Fibroblast of skin of left quadriceps (primary cell): ENCODE results near the gene SLC9A1.

Source experiments
- DNase-seq, 2 experiments: peaks; one replicate each; pipeline ENCODE4 v3.0.0-alpha.2; 2013; ENCODE audit warnings: low read depth in 2 of 2

The SLC9A1 gene

DNA sequence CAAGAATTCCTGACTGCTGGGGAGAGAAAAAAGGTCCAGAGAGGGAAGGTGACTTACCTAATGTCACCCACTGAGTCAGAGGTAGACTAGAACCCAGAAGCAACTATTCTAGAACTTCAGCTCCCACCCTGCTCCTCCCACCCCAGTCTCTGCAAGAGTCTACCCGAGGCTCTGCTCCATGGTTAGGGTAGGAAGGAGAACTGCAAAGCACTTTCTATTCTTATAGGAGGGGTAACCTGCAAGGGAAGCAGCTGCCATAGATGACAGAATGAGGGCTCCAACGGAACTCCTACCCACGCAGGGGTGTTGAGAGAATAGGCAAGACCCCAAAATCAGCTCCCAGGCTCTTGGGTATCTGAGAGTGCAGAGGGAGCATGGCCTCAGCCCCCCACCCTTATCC, 4.3 kb downstream of the SLC9A1 start:
- no peak for DNase-seq

DNA sequence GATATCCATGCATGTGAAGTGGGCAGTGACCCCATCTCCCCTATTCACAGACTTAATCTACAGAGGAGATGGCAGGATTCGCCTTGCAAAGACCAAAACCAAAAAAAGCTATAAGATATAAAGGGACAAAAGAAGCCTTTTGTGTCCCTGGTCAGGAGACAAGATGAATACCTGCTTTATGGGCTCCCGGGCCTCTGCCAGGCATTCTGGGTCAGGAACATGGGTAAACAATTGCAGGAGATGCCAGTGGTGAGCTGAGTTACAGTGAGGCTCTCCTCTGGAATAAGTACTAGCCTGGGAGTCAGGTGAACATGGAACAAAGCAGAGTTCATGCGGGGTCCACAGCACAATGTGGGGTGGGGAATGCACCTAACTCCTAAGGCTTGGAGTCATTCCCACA, 4.7 kb downstream of the SLC9A1 start:
- DNase-seq: no peak

DNA sequence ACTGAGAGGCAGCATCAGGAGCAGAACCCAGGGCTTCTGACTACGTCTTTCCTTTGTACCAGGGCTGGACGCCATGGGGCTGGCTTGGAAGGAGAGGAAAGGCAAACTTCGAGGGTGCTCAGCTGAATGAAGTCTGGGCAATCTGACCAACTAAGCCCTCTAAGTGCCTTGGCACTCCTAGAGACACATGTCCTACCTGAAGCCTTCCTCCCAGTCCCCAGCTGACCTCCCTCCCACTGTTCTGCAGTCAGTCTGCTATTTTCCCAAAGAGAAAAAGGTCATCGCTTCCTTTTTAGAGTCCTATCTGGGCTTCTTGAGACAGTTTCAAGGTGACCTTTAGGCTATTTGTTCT, 5.2 kb downstream of the SLC9A1 start:
- no peak for DNase-seq

DNA sequence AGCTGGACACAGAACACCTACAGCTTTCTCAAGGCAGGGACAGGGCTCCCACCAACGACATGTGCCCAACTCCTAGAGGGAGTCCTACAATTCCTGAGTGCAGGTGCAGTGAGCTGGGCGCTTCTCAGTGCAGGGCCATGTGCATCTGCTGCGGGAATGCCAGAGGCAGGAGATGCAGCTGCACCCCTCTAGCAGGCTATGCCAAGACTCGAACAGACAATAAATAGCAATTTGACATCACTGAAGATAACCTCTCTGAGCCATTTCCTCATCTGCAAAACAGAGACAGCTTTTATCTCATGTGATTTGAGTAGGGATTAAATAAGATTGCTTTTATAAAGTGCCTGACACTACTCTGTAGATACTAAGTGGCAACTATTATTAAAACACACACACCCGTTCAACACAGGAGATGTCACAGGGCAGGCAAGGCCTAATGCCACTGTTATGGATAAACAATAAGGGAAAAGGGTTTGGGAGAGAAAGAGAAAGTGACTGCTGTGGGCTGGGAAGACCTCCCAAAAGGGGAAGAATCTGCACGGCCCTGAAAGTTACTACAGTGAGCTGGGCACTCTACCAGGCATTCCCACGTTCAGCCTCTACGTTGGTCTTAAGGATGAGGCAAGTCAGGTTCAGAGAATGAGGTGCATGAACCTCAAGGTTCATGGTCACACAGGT, 5.7 kb downstream of the SLC9A1 start:
- DNase-seq: no peak

DNA sequence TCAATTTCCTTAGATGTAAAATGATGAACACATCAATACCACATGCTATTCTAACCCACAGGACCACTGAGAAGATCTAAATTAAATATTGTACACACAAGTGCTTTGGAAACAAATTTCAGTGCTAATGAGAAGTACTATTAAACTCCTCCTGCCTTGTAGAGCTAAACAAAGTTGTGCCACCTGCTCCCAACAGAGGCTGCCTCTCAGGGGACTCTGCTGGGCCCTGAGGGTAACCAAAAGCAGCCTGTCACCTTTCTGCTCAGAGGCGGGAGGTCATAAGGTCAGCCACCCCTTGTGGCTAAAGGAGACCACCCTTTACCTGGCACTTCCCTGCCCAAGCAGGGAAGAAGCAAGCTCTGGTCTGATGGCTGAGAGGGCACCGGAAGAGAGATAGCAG, 6.3 kb downstream of the SLC9A1 start:
- DNase-seq: no peak

DNA sequence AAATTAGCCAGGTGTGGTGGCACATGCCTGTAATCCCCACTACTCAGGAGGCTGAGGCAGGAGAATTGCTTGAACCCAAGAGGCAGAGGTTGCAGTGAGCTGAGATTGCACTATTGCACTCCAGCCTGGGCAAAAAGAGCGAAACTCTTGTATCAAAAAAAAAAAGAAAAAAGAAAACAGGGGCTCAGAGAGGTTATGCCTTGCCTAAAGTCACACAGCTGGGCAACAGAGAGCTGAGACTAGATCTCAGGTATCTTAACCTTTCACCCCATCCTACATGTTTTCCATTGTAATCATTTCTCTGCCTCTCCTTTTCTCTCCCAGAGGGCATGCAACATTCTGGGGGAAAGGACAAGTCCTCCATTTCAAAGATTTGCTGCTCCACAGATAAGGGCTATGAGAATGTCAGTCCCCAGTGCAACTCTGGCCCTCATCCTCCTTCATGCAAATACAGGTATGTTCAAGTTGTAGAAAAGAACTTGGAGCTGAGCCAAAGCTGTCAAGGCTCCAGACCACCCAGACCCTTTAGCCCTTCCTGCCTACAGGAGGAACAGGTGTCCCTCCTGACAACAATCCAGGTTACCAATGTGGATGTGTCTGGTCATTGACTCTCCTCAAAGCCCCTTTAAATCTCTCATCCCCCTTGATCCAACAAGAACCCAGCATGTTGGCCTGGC, 6.9 kb downstream of the SLC9A1 start:
- no peak for DNase-seq

DNA sequence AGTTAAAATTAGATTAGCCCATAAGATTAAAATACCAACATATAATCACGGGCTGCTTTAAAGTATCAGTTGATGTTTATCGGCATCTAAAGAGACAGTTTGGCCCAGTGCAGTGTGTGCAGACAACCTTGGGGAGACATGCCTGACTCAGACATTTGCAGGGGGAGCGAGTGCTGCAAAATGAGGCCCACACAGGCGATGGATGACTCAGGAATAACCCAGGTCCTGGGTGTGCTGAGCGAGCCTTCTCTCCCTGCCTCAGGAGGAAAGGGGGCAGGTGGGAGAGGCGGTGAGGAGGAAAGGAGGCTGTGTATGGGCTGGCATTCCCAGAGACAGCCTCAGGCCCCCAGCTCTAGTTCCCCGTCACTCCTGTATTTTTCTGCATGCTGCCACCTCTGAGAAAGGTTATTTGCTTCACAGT, 9.0 kb downstream of the SLC9A1 start:
- DNase-seq: peak; percentile 61 to 64

DNA sequence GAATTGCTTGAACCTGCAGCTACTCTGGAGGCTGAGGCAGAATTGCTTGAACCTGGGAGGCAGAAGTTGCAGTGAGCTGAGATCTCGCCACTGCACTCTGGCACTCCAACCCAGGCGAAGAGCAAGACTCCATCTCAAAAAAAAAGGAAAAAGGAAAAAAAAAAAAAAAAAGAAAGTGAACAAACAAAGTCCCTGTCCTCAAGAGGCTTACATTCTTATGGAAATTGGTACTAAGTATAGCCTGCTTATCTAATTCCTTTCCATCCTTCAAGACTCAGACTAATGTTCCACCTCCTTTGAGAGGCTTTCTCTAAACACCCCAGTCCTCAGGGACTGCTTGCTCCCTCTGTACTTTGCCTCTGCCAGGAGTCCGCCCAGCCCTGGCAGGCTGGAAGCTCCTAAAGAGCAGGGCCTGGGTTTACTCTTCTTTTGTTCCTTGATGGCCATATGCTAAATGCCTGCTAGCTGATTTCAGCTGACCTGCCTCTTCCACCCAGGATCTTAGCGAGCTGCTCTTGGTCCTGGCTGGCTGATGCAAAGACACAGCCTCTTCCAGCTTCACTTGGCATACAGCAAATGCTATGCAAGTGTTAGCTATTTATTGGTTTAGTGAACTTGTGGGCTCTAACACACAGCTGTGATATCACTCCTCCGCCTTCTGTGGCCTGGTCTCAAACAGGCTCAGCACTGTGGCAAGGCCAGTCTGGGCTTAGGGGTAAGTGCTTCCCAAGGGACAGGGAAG, 9.8 kb downstream of the SLC9A1 start:
- DNase-seq: peak in 1 of 2 experiments; percentile 37

DNA sequence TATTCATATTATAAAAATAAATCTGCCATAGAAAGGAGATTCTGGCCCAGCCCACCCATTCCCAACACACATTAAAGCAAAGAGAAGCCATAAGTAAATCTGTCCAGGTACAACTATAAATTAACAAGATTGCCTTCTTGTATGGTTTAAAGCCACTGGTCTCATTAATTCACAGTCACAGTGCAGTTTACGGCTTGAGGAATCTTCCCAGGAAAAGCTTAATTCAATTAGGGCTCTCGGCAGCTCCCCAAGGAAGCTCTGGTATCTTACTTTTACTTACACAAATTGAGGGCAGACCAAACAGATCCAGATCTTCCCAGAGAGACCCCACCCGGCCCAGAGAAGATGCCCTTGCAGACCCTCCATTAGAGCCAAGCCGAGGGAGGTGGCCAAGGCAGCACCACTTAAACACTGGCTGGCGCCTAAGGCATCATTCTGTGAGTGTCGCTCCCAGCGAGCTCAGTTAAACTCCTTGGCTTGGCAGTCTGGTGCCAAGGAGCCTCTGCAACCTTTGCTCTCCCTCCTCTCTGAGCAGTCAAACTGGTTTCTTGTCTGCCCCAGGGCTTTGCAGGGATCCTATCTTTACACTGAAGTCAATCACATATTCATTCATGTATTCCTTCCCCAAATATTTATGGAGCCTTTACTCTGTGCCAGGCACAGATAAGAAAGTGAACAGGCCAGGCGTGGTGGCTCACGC, 10.7 kb downstream of the SLC9A1 start:
- DNase-seq: no peak

DNA sequence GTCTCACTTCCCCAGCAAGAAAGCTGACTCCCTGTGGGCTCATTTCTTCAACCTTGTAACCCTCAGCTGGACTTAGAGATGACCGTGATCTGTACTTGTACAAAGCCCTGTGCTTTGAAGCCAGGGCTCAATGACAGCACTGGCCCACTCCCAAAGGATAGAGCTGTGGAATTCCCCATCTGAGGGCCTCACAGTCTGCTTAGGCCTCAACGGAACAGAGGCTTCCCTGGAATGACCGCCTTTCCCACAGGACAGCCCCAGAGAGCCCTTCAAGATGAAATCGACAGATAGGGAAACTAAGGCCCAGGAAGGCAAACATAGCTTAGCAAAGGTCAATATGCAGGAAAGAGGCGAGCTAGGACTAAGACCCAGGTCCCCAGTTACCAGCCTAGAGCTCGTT, 11.5 kb downstream of the SLC9A1 start:
- no peak for DNase-seq

DNA sequence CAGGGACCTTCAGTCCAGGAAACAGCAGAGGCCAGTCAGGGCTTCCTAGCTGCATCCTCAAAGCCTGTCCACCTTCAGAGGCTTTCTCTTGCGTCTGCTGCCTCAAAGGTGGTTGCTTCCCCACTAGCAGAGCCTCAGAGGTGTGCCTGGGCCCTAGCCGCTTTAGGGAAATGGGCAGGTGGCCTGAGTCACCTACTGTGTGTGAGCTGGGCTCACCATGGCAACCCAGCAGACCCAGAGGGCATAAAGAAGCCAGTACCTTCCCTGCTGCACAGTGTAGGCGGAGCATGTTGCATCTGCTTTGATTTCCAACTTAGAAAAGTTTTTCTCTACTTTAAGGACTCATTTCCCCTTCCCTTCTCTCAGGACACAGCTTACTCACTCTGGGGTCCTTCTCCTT, 12.5 kb downstream of the SLC9A1 start:
- no peak for DNase-seq

DNA sequence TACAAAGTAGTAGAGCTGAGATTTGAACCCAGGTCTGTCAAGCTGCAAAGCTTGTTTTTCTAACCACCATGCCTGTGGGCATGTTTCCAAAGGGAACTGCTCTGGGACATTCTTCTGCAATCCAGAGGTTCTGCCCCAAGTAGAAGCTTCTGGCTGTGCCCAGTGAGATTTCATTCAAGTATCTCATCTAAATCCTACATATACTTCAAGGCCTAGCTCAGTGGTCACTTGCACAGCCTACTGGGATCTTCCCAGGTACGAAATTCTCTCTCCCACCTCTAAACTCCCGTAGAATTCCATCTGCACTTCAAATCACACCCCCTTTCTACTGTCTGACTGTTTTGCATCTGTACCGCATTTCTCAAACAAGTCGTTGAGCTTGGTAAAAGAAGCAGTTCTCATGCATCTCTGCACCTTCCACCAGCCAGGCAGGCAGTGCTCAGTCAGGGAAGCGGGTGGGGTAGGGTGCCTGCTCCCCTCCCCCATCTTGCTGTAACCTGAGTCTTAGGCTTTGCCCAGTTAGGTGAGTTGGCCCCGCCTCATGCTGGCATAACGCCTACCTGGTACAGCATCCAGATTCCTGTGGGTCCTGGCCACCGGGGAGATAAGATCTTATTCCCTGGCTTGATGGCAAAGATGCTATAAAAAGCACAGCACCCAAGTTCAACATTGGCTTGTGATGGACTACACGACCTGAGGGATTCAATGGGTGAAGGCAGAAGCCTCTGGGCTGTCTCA, 13.5 kb downstream of the SLC9A1 start:
- no peak for DNase-seq

DNA sequence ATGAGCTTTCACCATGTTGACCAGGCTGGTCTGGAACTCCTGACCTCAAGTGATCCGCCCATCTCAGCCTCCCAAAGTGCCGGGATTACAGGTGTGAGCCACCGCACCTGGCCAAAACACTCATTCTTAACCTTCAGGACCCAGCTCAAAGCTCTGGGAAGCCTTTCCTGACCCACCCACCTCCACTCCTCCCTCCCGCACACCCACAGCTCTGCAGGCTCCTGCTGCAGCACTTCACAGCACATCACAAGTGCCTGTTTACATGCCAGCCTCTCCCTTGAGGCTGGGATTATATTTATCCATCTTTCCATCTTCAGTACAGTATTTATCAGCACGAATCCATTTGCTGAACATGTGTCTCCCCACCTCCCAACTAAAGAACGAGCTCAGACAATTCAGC, 14.9 kb downstream of the SLC9A1 start:
- no peak for DNase-seq

DNA sequence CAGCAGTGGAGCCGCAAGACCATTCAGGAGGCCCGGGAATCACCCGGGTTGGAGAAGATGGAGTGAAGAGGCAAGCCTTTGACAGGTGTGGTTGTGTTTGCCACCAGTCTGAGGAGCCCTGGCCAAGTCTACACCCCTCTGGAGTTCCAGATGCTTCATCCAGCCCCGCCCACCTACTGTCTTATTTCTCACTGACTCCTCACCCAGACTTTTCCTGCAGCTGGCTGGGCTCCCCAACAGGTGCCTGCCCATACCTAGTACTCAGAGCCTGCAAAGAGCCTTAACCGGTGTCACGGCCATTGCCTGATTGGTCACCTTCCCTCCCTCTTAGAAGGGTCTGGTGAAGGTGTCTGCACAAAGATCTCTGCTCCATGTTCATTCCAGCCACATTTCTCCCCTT, 16.0 kb downstream of the SLC9A1 start:
- DNase-seq: no peak

DNA sequence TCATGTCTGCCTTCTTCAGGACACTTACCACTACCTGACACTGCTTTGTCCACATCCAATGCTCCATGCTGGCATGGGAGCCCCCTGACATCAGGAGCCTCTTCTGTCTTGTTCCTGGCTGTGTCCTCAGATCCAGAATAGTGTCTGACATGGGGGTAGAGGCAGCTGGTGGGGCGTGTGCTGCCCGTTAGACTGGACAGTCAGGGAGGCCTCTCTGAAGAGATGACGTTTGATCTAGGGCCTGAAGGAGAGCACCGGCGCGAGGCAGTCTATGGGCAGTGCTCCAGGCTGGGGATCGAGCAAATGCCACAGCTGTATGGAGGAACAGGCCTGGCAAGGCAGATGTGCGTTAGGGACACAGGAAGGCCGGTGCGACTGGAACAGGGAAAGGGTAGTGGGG, 16.6 kb downstream of the SLC9A1 start:
- no peak for DNase-seq

DNA sequence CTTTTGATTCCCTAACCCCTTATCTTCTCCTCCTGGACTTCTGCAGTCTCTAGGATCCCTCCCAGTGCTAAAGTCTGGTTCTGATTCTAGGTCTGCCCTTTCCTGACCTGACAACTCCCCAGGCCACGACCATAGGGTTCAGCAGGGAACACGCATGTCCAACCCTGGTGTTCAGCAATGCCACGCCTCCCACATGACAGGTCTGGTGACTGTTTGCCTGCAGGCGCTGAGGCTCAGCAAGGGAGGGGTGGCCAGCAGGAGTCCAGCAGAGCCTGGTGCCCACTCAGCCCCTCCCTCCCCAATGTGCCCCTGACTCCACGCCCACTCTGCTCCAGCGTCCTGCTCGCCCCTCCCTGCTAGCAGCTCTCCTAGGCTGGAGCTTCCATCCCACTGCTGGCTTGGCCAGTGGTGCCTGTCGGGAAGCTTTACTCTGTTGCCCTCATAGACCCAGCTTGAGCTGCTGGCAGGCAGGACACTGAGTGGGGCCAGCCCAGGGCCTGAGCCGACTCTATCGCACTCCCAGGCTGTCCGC, 17.3 kb downstream of the SLC9A1 start:
- DNase-seq: no peak

DNA sequence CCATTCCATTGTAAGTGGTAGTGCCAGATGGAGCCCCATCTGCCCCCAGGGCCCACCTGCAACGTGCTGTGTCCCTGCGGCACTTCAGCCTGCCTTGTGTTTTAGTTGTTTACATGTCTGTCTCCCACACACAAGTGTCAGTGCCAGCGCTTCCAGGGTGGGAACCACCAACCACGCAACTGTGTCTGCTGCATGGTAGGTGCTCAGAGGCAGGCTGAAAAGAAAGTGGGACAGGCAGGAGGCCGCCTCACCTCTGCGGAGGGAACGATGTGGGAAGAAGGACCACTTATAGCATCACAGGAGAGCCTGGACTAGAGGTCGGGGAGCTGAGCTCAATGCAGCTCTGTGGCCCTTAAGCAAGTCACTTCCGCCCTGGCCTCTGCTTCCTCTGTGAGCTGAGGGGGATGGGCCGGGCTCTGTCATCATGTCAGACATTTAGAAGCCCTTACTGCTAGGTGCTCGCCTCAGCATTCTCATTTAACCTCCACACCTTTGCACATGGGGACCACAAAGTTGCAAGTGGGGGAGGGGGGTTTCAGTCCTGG, 17.9 kb downstream of the SLC9A1 start:
- no peak for DNase-seq

DNA sequence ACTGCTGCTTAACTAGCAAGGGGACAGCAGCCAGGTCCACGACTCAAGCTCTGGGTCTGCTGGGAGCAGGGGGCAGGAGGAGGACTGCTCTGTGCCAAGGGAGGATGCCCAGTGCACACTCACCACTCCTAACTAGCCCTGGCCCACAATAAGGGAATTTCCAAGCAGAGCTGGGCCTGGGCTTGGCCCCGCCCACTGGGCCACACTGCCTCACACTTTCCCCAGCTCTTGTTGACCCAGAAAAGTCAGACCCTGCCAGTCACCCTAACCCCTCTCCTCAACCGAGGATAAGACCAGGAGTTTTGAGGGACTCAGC, 18.7 kb downstream of the SLC9A1 start:
- no peak for DNase-seq

DNA sequence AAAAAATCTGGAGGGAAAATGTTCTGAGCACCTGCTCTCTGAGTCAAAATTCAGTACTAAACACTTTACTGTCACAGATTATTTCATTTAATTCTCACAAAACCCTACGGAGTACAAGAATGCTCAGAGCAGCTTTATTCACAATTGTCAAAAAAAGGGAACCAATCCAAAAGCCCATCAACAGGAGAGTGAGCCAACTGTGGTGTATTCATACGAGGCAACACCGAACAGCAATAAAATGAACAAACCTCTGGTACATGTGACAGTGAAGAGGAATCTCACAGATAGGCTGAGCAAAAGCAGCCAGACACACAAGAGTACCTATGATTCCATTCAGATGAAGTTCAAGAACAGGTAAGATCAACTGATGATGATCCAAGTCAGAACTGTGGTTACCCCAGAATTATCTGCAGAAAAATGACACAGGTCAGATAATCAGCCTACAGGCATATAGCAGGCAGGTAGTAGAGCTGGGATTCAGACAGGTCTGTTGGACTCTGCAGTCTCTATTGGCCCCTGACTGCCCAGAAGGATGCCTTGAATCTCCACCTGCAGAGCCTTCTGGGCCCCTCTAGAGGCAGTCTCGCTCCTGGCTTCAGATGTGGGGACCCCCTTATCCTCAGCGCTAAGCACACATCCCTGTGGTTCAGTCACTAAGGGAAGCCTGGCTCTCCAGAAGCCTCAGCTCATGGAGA, 19.2 kb downstream of the SLC9A1 start:
- DNase-seq: no peak

DNA sequence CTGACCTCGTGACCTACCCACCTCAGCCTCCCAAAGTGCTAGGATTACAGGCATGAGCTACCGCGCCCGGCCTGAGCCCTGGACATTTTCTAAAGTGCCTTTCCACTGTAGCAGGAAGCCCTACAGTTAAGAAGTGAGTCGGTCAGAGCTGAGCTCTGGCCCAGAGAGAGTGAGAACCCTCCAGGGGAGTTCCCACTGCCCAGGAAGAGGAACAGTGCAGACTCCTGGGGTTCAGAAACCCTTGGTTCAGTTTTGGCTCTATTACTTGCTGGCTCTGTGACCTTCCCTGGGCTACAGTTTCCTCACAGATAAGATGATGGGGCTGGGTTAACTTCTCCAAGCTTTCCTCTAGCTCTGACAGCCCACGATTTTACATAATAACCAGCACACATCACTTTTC, 20.9 kb downstream of the SLC9A1 start:
- DNase-seq: no peak

DNA sequence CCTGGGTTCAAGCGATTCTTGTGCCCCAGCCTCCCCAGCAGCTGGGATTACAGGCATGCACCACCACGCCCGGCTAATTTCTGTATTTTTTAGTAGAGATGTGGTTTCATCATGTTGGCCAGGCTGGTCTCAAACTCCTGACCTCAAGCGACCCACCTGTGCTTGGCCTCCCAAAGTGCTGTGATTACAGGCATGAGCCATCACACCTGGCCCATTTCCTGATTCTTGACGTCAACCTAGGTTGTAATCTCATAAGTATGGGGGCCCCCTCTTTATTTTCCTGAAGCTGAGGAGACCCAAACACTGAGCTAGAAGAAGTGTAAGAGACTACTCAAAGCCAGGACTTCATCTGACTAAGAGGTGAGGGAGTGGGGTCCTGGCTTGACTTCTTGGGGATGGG, 21.8 kb downstream of the SLC9A1 start:
- DNase-seq: no peak
